ENCODE measurements around the gene ACSF3.
A peak's percentile ranks its signal among the peaks of the same experiment; 100 is the strongest.

The ACSF3 gene

DNA sequence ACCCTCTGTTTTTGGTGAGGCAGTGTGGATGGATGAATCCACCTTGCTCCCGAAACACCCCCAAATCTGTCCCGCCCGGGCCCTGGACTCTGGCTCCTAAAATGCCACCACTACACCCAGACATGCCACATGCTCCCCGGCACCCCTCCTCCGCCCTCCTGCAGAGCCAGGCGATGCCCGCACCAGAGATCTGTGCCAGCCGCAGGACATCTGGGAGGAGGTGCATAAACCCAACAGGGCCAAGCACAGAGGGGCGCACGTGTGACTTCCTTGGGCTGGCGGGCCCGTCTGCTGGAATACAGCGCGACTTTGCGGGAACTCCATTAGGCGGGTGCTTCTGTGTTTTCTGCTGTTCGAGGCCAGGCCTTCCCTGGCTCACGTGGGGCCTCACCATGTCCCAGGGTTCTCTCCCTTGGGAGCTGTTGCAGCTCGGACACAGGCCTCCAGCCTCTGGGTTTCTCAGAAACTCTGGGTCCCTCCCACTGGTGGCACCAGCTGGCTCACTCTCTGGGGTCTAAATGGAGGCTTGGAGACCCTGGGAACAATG is 14.1 kb upstream of the ACSF3 start:
- no peaks in the 10 kb centered on the region for H3K27me3 ChIP-seq (ENCODE audit: control insufficient read depth, insufficient read depth, low read length)
- TF ChIP-seq, protein P1, sequence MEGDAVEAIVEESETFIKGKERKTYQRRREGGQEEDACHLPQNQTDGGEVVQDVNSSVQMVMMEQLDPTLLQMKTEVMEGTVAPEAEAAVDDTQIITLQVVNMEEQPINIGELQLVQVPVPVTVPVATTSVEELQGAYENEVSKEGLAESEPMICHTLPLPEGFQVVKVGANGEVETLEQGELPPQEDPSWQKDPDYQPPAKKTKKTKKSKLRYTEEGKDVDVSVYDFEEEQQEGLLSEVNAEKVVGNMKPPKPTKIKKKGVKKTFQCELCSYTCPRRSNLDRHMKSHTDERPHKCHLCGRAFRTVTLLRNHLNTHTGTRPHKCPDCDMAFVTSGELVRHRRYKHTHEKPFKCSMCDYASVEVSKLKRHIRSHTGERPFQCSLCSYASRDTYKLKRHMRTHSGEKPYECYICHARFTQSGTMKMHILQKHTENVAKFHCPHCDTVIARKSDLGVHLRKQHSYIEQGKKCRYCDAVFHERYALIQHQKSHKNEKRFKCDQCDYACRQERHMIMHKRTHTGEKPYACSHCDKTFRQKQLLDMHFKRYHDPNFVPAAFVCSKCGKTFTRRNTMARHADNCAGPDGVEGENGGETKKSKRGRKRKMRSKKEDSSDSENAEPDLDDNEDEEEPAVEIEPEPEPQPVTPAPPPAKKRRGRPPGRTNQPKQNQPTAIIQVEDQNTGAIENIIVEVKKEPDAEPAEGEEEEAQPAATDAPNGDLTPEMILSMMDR (IDR thresholded peaks at IDR 0.05), result no peak
- H3K9ac ChIP-seq, result no peak overlapping the region
- no peaks in the 10 kb centered on the region for H3K79me2 ChIP-seq
- no peak overlapping the region for H3K27ac ChIP-seq
- H3K9me3 ChIP-seq (ENCODE audit: control insufficient read depth, low read length), result no peaks in the 10 kb centered on the region
- H3K4me2 ChIP-seq (ENCODE audit: low read length), result no peak overlapping the region
- H2AFZ ChIP-seq, result no peak overlapping the region
- H3K4me3 ChIP-seq (ENCODE audit: low read depth, low read length), result no peak overlapping the region
- H3K4me1 ChIP-seq, result no peaks in the 10 kb centered on the region
- H3K36me3 ChIP-seq (ENCODE audit: control insufficient read depth, insufficient read depth, low read length), result no peaks in the 10 kb centered on the region

DNA sequence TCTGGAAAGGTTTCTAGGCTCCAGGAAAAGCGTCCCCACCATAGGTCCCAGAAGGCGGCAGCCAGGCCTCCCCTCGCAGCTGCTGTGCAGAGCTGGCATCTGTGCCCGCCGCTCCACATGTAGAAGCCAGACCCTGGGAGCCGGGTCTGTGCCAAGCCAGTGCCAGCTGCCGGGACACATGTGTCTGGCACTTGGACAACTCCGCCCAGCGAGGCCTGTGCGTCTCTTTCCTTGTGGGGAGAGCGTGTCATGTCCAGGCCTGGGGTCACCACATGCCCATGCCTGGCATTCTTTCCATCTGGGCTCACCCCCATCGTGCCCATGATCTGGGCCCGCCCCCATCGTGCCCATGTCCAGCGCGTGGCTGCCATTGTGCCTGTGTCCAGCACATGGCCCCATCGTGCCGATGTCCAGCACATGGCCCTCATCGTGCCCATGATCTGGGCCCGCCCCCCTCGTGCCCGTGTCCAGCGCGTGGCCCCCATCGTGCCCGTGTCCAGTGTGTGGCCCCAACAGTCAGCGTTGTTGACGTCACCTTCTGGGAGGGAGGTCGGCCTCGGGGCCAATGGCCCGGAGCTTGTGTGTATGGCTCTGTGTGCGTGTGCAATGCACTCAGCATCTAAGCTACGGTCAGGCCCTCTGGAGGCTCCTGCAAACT is 13.3 kb upstream of the ACSF3 start:
- H3K9me3 ChIP-seq (ENCODE audit: control insufficient read depth, low read length), result no peaks in the 10 kb centered on the region
- H3K27me3 ChIP-seq (ENCODE audit: control insufficient read depth, insufficient read depth, low read length), result no peaks in the 10 kb centered on the region
- H3K9ac ChIP-seq, result no peak overlapping the region
- no peak overlapping the region for H3K4me3 ChIP-seq (ENCODE audit: low read depth, low read length)
- H3K4me1 ChIP-seq, result peaks cover 4% of the 10 kb centered on the region
- TF ChIP-seq, protein P1 (IDR thresholded peaks at IDR 0.05), result no peak
- no peak overlapping the region for H3K27ac ChIP-seq
- H2AFZ ChIP-seq, result no peak overlapping the region
- no peaks in the 10 kb centered on the region for H3K36me3 ChIP-seq (ENCODE audit: control insufficient read depth, insufficient read depth, low read length)
- no peak overlapping the region for H3K4me2 ChIP-seq (ENCODE audit: low read length)
- H3K79me2 ChIP-seq, result no peaks in the 10 kb centered on the region

DNA sequence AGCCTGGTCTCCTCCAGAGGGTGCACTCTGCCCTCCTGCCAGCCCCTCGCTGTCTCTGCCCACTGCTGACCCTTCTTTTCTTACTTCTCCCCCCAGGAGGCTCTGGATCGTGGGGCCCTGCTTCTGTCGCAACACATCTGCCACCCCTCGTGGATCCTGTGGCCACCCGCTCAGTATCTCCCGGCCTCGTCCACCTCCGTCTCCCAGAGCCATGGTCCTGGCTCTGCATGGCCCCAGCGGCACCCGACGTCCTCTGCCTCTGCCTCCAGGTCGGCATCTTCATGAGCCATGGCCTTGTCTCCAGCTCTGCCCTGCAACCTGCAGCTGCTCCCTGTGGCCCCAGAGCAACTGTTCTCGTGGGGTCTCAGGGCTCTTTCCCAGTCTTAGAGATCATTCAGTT is 12.1 kb upstream of the ACSF3 start:
- Histone ChIP-seq H3K79me2 (no peaks in the 10 kb centered on the region), H3K36me3 (ENCODE audit: control insufficient read depth, insufficient read depth, low read length) (no peaks in the 10 kb centered on the region), H3K4me2 (ENCODE audit: low read length) (no peak overlapping the region), H3K4me1 (peaks cover 4% of the 10 kb centered on the region), H3K27me3 (ENCODE audit: control insufficient read depth, insufficient read depth, low read length) (no peaks in the 10 kb centered on the region), H2AFZ (no peak overlapping the region), H3K9ac (no peak overlapping the region), H3K4me3 (ENCODE audit: low read depth, low read length) (no peak overlapping the region), H3K27ac (no peak overlapping the region), H3K9me3 (ENCODE audit: control insufficient read depth, low read length) (no peaks in the 10 kb centered on the region)
- TF ChIP-seq, protein P1 (IDR thresholded peaks at IDR 0.05), result no peak

DNA sequence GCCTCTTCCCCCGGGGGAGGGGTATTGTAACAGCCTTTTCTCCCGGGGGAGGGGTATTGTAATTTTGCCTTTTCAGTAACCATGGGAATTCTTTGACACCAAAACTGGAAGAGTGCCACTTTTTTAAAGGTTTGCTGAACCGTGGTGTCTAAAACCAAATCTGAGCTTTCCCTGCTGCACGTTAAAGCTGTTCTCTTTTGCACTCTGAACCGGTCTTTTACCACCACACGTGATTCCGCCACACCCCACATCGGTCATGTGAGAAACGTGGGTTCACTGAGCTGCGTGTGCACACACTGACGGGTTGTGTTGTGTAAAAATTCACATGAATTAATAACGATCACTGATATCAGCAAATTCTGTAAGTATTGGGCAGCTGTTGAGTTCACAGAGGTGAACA is 9.2 kb upstream of the ACSF3 start:
- Histone ChIP-seq H3K27me3 (ENCODE audit: control insufficient read depth, insufficient read depth, low read length) (no peaks in the 10 kb centered on the region), H3K36me3 (ENCODE audit: control insufficient read depth, insufficient read depth, low read length) (no peaks in the 10 kb centered on the region), H3K4me2 (ENCODE audit: low read length) (no peak overlapping the region), H3K27ac (no peak overlapping the region), H3K9me3 (ENCODE audit: control insufficient read depth, low read length) (no peaks in the 10 kb centered on the region), H3K4me3 (ENCODE audit: low read depth, low read length) (no peak overlapping the region), H2AFZ (peak overlapping the region; percentile 50), H3K9ac (no peak overlapping the region), H3K4me1 (peaks cover 4% of the 10 kb centered on the region), H3K79me2 (no peaks in the 10 kb centered on the region)
- TF ChIP-seq, protein P1 (IDR thresholded peaks at IDR 0.05), result no peak

All from parathyroid adenoma (tissue), 2 donors.